Bronchial smooth muscle cell (primary cell): ENCODE data around the gene SPTB. TPM values are rescaled to one million over a fixed set of nuclear protein-coding genes. Genes with fewer than 3 reads are reported as not detected.

Source experiments
- total RNA-seq: library from RNA; depleted of rRNA; stranded (reverse); fragments of >200 nt; gene quantifications from 2 replicates; pipeline ENCODE4 v1.2.1, GENCODE V29; 2014

Gene SPTB
- total RNA-seq, result not detected in 2 replicates

GRCh38 chr14:64879635-64880220 is at the start of gene SPTB:
Gene SPTB (minus strand): TSS chr14:64879907. CDS start chr14:64823094, 56,813 bp downstream.

GRCh38 chr14:64914237-64915028 is 34.7 kb upstream of the SPTB start, which contains the start of gene CHURC1:
Gene CHURC1 (plus strand): TSS chr14:64914455. CDS start chr14:64914496, 41 bp downstream.

GRCh38 chr14:64704143-64704742 is 175.5 kb downstream of the SPTB start, which contains the start of gene PLEKHG3:
Gene PLEKHG3 (plus strand): TSS chr14:64704424. CDS start chr14:64727632, 23,208 bp downstream.

Other genes with a start within 250 kb of the SPTB start
- 0.63 and 2.4 TPM in 2 replicates for gene PLEKHG3, start 175.5 kb downstream of the SPTB start, total RNA-seq
- gene CHURC1, start 34.5 kb upstream of the SPTB start, total RNA-seq, result 45.4 and 48.2 TPM in 2 replicates
- not detected in 2 replicates for gene GPX2, start 62.8 kb upstream of the SPTB start, total RNA-seq
- gene RAB15, start 92.4 kb upstream of the SPTB start, total RNA-seq, result 2.2 and 2.4 TPM in 2 replicates
- gene FNTB, start 107.0 kb upstream of the SPTB start, total RNA-seq, result 5.9 and 6.6 TPM in 2 replicates
- gene MAX, start 222.6 kb upstream of the SPTB start, total RNA-seq, result 33.4 and 38.3 TPM in 2 replicates